Retinal pigment epithelial cell (primary cell): ENCODE results near the gene WDR33.
A peak's percentile ranks its signal among the peaks of the same experiment; 100 is the strongest.
"Not testable (repeated sequence)": the region's sequence is repeated elsewhere in the genome, so short reads cannot be mapped to it uniquely, and the experiment has no call there.

ENCODE experiments used
- DNase-seq: peaks from one replicate; pipeline ENCODE4 v3.0.0-alpha.2; 2010; ENCODE audit warnings: low read depth
- H3K4me3 ChIP-seq: 2 replicates; pipeline ENCODE4 v1.5.1; 2011; ENCODE audit warnings: mild to moderate bottlenecking, low read length, control low read depth, moderate library complexity
- CTCF ChIP-seq: conservative IDR thresholded peaks from 2 replicates; pipeline ENCODE4 v1.5.1; 2011; ENCODE audit warnings: low read depth, low read length, control low read depth, inconsistent platforms

The WDR33 gene

GRCh38 chr2:127810156-127810618, 784 bp downstream of the WDR33 start:
- peak; percentile 46 for DNase-seq
- no peak for TF ChIP-seq CTCF
- H3K4me3 ChIP-seq = peak overlapping the region; percentile 93

GRCh38 chr2:127807678-127808353, 3.2 kb downstream of the WDR33 start:
- no peak for TF ChIP-seq CTCF
- no peak overlapping the region for H3K4me3 ChIP-seq
- DNase-seq = no peak

GRCh38 chr2:127806860-127807259, 4.1 kb downstream of the WDR33 start:
- DNase-seq, H3K4me3 ChIP-seq: not testable (repeated sequence)

DNA sequence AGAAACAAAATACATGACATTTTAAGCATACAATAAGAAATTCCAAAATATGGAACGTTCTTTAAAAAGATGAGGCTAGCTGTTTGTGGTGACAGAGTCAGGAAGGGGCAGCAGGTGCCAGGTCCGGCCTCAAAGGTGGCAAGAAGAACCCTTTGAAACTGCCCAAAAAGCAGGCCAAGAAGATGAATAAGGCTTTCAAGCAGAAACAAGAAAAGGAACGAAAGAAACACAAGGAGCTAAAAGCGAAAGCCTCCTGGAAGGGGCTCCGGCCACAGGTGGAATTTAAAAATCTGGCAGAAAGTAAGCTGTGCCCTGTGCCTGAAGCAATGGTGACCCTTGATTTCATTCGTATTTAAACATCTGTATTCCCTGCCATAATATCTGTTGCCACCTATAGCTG, 5.5 kb downstream of the WDR33 start:
- no peak overlapping the region for H3K4me3 ChIP-seq
- no peak for DNase-seq
- no peak for TF ChIP-seq CTCF

GRCh38 chr2:127799926-127800325, 11.0 kb downstream of the WDR33 start:
- no peak for DNase-seq
- no peak overlapping the region for H3K4me3 ChIP-seq
- no peak for TF ChIP-seq CTCF

- no peak for TF ChIP-seq CTCF
- H3K4me3 ChIP-seq = no peak overlapping the region
- DNase-seq = no peak
These were observed 14.6 kb downstream of the WDR33 start for GRCh38 chr2:127796389-127796788.

GRCh38 chr2:127794901-127795300, 16.1 kb downstream of the WDR33 start:
- DNase-seq, H3K4me3 ChIP-seq: not testable (repeated sequence)

GRCh38 chr2:127792805-127793204, 18.2 kb downstream of the WDR33 start:
- no peak for DNase-seq
- no peak overlapping the region for H3K4me3 ChIP-seq
- TF ChIP-seq CTCF = no peak
